Medulla oblongata (tissue), 1 donor: ENCODE data around the gene TRIM34.
"Not testable (repeated sequence)": the region's sequence is repeated elsewhere in the genome, so short reads cannot be mapped to it uniquely, and the experiment has no call there.

Experiments used
- DNase-seq: peaks from one replicate; pipeline ENCODE4 v3.0.0-alpha.2; 2015; ENCODE audit errors: extremely low spot score

Gene TRIM34

GRCh38 chr11:5684036-5684645 lies 59.3 kb downstream of the TRIM34 start:
- no peak for DNase-seq

GRCh38 chr11:5684646-5685362 lies 60.0 kb downstream of the TRIM34 start, which contains the start of gene TRIM5:
Gene TRIM5 (minus strand): TSS chr11:5685074. CDS start chr11:5680177, 4,897 bp downstream.
- DNase-seq = peak; percentile 91

GRCh38 chr11:5686426-5686825 lies 61.6 kb downstream of the TRIM34 start:
- no peak for DNase-seq

- DNase-seq = no peak
These were observed 63.7 kb downstream of the TRIM34 start for GRCh38 chr11:5688482-5688881.

- DNase-seq = peak; percentile 89
These were observed 64.8 kb downstream of the TRIM34 start, which contains the start of gene TRIM22 for GRCh38 chr11:5689551-5689983. Gene TRIM22 (plus strand): TSS chr11:5689790. CDS start chr11:5696233, 6,443 bp downstream.

- peak; percentile 54 for DNase-seq
These were observed 65.4 kb downstream of the TRIM34 start for GRCh38 chr11:5690216-5690615.

GRCh38 chr11:5690736-5691135 lies 65.9 kb downstream of the TRIM34 start:
- peak; percentile 26 for DNase-seq

GRCh38 chr11:5691238-5691963 lies 66.6 kb downstream of the TRIM34 start:
- DNase-seq = not testable (repeated sequence)

- no peak for DNase-seq
These were observed 67.2 kb downstream of the TRIM34 start for GRCh38 chr11:5691964-5692361.
